KOPT-K1 (cell line): ENCODE data around the gene ANK3.

Experiments used
- H3K27ac ChIP-seq: fragments of 200-600 bp; sonication (generic); 2 replicates; pipeline ENCODE4 v1.5.1; 2016; ENCODE audit warnings: antibody characterized with exemption, mild to moderate bottlenecking, low read depth, low read length; ENCODE audit not compliant: poor library complexity, severe bottlenecking
- H3K36me3 ChIP-seq: fragments of 200-600 bp; sonication (generic); 2 replicates; pipeline ENCODE4 v1.5.1; 2017; ENCODE audit warnings: antibody characterized with exemption, mild to moderate bottlenecking, low read length, moderate library complexity; ENCODE audit not compliant: insufficient read depth
- H3K9me3 ChIP-seq: fragments of 200-600 bp; sonication (generic); 2 replicates; pipeline ENCODE4 v1.5.1; 2017; ENCODE audit warnings: antibody characterized with exemption, low read length, mild to moderate bottlenecking; ENCODE audit not compliant: insufficient read depth, poor library complexity, severe bottlenecking

Gene ANK3

DNA sequence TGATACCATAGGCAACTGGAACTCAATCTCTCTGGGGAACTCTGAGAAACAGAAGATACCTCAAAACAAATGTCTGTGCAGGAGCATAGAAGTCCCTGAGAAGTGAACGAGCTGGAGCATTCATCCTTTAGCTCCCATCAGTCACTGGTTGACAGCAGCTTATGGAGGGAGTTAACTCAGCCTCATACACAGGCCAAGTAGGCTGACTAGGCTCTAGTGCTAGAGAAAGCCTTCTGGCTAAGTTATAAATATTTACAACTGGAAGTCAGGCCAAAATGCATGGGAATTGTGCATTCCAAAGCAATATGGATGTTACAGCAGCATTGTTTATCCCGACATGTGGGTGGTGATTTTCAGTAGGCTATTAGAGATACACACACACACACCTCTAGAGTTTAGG lies 66.5 kb downstream of the ANK3 start:
- H3K27ac ChIP-seq = no peak overlapping the region
- no peaks in the 10 kb centered on the region for H3K9me3 ChIP-seq
- no peaks in the 10 kb centered on the region for H3K36me3 ChIP-seq

DNA sequence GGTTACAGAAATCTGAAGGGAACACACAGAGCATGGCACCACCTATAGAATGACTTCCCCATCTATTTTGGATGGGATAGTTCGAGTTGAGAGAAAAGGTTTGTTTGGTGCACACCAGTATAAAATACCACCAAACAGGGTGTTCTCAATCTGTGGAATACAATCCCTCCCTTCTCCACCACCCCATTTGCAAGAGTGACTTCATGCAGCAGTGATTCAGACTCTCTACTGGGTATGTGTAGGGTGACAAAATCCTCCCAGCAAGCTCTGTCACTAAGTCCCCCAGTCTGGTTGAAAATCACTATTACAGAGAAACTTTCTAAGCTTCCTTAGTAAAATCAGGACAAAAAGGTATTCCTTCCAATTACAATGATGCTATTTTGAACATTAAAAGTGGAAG lies 69.0 kb downstream of the ANK3 start:
- H3K9me3 ChIP-seq = no peaks in the 10 kb centered on the region
- H3K36me3 ChIP-seq = no peaks in the 10 kb centered on the region
- no peak overlapping the region for H3K27ac ChIP-seq

DNA sequence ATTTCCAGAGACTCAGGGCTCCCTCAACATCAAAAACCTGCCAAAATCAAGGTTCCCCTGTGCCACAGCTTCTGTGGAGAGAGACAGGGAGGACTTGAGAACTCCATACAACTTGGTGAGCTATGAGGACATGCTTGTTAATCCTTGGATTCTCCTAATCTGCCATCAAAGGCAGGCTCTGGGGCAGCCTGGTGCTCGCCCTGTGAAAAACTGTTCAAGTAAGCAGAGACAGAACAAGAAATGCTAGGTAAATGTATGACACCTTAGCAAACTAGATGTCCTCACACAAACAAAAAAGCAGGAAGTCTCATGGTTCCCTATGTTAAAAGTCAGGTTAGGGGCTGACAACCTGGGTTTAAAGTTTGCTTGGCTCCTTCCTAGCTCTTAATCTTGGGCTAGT lies 73.6 kb downstream of the ANK3 start:
- Histone ChIP-seq H3K9me3 (no peaks in the 10 kb centered on the region), H3K36me3 (no peaks in the 10 kb centered on the region), H3K27ac (no peak overlapping the region)

DNA sequence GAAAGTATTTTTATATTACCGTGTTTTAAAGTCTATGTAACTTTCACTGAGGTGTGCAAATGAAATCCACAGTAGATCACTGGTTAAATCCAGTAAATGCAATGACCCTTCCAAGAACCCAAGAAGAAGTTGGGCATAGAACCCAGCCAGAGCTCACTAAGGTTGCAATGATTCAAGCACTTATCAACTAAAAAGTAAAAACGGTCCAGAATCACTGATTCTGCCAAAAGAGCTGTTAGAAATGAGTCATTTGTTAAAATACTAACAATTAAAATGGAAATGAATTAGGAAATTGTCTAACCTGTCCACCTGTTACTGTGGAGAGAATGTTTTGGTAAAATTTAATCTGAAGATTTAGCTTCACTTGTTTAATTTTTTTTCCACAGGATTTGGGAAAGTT lies 74.4 kb downstream of the ANK3 start:
- Histone ChIP-seq H3K9me3 (no peaks in the 10 kb centered on the region), H3K27ac (no peak overlapping the region), H3K36me3 (no peaks in the 10 kb centered on the region)

DNA sequence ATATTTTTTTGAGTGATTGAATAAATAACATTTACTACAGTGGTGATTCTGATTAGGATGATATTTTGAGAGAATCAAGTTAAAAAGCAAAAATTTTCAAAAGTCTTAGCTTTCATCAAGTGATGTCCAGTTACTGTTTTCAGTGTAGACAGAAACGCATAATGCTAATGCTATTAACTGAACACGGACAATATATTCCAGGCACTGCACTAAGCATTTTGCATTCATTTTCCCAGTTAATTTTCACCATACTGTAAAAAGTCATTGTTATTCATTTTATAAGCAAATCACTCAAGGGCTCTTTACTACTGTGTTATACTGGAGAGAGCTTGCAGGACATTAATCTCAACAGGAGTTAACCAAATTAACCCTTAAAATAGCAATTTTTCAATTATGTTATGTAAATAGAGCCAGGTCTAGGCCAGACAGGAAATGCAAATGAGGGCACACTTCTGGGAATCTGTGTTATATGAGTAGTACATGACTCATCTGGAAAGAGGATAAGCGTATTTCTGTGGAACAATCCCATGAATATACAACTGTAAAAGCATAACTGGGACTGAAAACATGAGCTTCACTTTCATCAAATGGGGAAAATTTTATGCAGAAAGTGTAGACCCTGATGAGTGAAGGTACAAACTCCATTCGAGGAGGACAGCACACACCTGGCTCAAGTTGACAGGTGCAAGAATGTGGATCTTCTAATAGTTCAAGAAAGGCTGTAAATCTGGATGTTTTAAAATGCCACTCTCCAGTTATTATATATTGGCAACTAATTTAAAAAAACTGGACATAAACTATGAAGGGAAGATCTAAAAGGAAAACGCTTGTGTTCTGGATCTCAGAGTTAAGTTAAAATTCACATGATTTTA lies 75.4 kb downstream of the ANK3 start:
- Histone ChIP-seq H3K36me3 (no peaks in the 10 kb centered on the region), H3K27ac (no peak overlapping the region), H3K9me3 (no peaks in the 10 kb centered on the region)

DNA sequence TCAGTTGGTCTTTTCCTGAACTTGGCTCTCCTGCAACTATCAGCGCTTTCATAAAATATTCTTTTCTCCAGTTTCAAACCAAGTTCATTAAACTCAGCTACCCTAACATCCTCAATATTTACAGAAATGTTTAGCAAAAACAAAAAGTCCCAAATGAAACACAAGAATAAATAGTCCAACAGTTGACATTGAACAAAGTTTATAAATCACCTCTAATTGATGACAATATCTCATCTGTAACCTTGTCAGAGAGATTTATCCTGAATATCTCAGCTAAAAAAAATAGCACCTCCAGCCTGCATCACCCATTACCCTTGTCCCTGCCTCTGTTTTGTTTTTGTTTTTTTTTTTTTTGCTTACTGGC lies 76.1 kb downstream of the ANK3 start:
- H3K36me3 ChIP-seq = no peaks in the 10 kb centered on the region
- H3K27ac ChIP-seq = no peak overlapping the region
- no peaks in the 10 kb centered on the region for H3K9me3 ChIP-seq

DNA sequence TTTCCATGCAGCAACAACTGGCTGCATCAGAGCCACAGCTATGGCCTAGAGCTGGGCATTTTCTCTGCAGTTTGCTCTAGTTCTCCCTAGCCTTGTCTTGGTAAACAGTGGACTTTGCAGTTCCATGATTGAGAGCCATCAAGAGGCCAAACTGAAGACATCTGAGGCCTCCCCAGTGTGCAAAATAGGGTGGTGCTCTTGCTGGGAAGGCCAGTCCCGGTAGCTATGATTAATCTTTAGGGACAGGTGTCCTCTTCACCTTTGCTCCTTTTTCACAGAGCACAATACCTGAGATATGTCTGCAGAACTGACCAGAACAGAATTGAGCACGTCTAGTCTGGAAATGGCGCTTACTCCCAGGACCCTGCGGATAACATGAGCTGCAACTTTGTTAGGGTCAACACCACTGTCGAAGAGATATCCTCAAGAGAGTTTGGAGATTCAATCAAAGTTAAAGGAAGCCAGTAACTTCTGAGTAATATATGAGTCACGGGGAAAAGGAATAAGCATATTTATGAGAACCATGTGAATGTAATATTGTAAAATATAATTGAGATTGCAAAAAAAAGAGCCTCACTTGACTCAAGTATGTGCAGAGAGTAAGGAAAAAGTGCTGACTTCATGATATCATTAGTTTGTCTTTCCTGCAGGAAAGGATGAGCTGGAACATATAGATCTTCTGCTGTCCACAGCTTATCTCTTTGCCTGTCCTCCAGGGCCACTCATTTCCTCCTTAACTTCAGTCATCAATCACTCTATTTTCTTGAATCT lies 76.7 kb downstream of the ANK3 start:
- no peak overlapping the region for H3K27ac ChIP-seq

DNA sequence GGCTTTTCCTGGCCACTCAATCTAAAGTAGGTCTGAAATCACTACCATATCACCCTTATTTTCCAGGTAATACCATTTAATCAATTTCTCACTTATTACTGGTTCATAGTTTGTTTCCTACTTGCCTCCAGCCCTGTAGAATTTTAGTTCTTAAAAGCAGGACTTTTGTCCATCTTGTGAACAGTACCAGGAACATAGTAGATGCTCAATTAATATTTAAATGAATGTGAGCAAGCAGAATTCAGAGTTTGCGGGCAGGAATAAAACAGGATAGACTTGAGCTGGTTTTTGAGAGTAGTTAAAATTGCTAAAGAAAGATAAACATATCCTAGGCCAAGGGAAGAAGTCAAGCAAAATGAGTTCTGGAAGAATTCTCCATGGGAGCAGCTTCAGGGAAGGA lies 77.9 kb downstream of the ANK3 start:
- Histone ChIP-seq H3K9me3 (no peaks in the 10 kb centered on the region), H3K36me3 (no peaks in the 10 kb centered on the region), H3K27ac (no peak overlapping the region)

More for the DNA sequence above, 76.7 kb downstream of the ANK3 start:
- Histone ChIP-seq H3K9me3 (no peaks in the 10 kb centered on the region), H3K36me3 (no peaks in the 10 kb centered on the region)

DNA sequence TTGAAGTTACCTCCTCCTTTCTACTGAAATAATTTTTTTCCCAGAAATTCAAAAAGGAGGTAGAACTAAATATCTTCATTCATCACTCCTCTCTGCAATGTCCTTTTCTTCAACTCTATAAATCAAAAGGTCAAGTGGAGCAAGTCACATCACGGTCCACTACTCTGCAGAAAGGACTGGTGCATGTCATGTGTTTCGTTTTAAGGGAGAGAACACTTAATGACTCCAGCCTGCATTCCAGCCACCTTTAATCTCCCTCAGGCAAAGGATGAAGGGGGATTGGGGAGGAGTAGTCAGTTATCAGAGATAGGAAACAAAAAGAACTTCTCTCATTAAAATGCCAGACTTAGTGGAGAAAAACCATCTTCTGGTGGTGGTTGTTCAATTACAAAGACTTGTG lies 78.9 kb downstream of the ANK3 start:
- no peaks in the 10 kb centered on the region for H3K9me3 ChIP-seq
- no peak overlapping the region for H3K27ac ChIP-seq
- no peaks in the 10 kb centered on the region for H3K36me3 ChIP-seq

DNA sequence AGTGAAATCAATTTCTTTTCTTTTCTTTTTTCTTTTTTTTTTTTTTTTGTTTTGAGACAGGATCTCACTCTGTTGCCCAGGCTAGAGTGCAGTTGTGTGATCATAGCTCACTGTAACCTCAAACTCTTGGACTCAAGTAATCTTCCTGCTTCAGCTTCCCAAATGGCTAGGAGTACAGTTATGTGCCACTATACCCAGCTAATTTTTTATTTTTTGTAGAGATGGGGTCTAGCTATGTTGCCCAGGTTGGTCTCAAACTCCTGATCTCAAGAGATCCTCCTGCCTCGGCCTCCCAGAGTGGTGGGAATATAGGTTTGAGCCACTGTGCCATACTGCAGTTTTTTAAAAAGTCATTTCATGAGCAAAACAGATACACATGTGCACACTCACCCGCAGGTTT lies 79.8 kb downstream of the ANK3 start:
- Histone ChIP-seq H3K9me3 (no peaks in the 10 kb centered on the region), H3K36me3 (no peaks in the 10 kb centered on the region), H3K27ac (no peak overlapping the region)

DNA sequence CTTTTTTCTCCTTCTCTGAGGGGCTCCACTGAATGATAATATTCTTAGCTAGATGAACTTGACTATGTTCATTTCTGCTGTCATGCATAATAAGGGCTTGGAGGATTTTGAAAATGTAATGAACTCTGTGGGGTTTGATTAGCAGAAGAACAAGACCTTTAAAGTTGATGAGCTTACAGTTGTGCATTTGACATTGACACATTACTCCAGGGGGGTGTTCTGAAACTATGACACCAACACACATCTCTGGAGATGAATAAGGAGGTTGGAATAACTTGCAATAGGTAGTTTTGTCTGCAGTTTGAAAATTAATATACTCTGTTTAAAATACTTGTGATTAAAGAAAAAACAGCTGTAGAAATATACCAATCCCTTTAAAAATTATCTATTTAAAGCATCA lies 80.3 kb downstream of the ANK3 start:
- no peaks in the 10 kb centered on the region for H3K9me3 ChIP-seq
- H3K27ac ChIP-seq = no peak overlapping the region
- no peaks in the 10 kb centered on the region for H3K36me3 ChIP-seq

DNA sequence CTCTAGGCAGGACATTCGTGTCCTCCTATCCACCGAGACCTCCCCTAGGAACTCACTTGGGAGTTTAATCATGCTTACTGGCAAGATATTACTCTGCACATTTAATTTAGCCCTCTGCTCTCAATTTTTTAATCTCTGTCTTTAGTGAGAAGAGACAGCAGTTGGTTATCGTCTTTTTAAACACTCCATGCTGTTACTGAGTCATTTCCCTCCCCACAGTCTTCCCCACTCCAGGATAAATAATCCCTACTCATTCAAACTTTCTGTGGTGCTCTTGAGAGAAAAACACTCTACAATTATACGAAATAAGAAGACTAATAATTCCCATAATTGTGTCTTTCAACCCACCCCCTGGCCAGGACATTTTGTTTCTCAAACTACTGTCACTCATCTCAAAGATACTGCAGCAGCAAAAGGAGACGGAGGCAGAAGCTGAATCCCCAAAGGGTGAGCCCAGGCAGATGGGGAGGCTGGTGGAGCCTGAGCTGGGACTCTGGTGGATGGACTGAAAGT lies 84.2 kb downstream of the ANK3 start:
- Histone ChIP-seq H3K9me3 (no peaks in the 10 kb centered on the region), H3K27ac (no peak overlapping the region), H3K36me3 (no peaks in the 10 kb centered on the region)

DNA sequence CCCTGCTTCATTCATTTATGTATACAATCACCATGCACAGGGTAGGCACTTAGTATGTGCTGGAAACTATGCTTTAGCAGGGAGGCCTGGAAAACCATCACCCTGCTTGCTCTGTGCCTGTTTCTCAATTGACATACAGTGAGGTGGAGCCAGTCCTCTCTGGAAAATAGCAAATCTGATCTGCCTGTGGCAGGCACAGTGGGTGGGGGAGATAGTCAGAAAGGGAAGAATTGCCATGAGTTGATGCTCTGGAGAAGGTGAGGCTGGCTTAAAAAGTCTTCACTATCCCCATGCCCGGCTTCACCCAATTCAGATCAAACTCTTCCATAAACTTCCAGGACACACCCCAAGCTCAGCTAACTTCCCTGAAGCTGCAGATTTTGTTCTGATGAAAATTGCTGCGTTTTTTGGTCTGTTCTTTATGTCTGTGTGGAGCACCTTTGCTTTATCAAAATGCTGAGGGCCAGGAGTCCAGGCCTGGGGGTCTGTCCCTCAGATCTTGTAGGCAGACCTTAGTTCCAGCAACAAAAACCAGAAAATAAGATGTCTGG lies 84.8 kb downstream of the ANK3 start:
- no peak overlapping the region for H3K27ac ChIP-seq
- H3K36me3 ChIP-seq = no peaks in the 10 kb centered on the region
- H3K9me3 ChIP-seq = no peaks in the 10 kb centered on the region

DNA sequence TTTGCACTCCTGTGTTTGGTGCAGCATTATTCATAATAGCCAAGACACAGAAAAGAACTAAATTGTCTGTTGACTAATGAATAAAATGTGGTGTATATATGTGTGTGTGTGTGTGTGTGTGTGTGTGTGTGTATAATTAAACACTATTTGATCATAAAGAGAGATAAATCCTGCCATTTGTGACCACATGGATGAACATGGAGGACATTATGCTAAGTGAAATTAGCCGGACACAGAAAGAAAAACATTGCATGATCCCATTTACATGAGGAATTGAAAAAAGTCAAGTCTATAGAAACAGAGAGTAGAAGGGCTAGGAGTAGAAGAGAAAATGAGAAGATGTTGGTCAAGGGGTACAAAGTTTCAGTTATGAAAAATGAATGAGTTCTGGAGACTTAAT lies 85.9 kb downstream of the ANK3 start:
- Histone ChIP-seq H3K36me3 (no peaks in the 10 kb centered on the region), H3K9me3 (no peaks in the 10 kb centered on the region), H3K27ac (no peak overlapping the region)
